A673 (cell line): ENCODE results near the gene FBXW8.

Source experiments
- EZH2 ChIP-seq: fragments of 200-600 bp; sonication (generic); IDR thresholded peaks from 2 replicates; pipeline ENCODE4 v1.6.1; 2017; ENCODE audit warnings: borderline replicate concordance, low read depth, mild to moderate bottlenecking, mixed read lengths, antibody characterized with exemption, low read length; ENCODE audit not compliant: poor library complexity, severe bottlenecking
- TF ChIP-seq, protein P1 (sequence below): fragments of 300-800, 200-600 bp; sonication (generic); conservative IDR thresholded peaks from 2 replicates; pipeline ENCODE4 v1.5.1; 2017; ENCODE audit warnings: low read depth, mild to moderate bottlenecking, antibody characterized with exemption, low read length, moderate library complexity, mixed read lengths

GRCh38 chr12:117073611-117074010 lies 162.9 kb downstream of the FBXW8 start:
- TF ChIP-seq, protein P1, sequence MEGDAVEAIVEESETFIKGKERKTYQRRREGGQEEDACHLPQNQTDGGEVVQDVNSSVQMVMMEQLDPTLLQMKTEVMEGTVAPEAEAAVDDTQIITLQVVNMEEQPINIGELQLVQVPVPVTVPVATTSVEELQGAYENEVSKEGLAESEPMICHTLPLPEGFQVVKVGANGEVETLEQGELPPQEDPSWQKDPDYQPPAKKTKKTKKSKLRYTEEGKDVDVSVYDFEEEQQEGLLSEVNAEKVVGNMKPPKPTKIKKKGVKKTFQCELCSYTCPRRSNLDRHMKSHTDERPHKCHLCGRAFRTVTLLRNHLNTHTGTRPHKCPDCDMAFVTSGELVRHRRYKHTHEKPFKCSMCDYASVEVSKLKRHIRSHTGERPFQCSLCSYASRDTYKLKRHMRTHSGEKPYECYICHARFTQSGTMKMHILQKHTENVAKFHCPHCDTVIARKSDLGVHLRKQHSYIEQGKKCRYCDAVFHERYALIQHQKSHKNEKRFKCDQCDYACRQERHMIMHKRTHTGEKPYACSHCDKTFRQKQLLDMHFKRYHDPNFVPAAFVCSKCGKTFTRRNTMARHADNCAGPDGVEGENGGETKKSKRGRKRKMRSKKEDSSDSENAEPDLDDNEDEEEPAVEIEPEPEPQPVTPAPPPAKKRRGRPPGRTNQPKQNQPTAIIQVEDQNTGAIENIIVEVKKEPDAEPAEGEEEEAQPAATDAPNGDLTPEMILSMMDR, result no peak
- TF ChIP-seq EZH2, result no peak
